ENCODE measurements around the gene MACROD2.

DNA sequence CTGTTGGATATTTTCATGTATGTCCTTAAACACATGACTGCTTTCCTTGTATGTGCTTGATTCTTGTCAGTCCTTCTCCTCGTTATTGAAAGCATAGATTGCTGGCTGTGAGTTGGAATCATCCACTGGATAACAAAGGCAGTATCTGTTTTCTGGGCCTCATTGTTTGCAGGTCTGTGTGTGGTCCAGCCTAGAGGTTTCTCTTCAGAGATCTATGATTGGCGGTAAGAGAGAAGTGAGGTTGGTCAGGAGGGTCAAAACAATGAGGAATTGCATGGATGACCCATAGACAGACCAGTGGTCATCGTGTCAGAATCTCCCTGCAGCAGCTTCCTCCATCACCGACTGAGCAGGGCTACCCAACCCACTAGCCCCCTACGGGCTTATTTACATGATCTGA lies 1663.0 kb downstream of the MACROD2 start:
- TF ChIP-seq, protein P1, sequence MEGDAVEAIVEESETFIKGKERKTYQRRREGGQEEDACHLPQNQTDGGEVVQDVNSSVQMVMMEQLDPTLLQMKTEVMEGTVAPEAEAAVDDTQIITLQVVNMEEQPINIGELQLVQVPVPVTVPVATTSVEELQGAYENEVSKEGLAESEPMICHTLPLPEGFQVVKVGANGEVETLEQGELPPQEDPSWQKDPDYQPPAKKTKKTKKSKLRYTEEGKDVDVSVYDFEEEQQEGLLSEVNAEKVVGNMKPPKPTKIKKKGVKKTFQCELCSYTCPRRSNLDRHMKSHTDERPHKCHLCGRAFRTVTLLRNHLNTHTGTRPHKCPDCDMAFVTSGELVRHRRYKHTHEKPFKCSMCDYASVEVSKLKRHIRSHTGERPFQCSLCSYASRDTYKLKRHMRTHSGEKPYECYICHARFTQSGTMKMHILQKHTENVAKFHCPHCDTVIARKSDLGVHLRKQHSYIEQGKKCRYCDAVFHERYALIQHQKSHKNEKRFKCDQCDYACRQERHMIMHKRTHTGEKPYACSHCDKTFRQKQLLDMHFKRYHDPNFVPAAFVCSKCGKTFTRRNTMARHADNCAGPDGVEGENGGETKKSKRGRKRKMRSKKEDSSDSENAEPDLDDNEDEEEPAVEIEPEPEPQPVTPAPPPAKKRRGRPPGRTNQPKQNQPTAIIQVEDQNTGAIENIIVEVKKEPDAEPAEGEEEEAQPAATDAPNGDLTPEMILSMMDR (conservative IDR thresholded peaks at IDR 0.05; ENCODE audit: low read depth, low read length), result no peak
- no peak for TF ChIP-seq EZH2 (IDR thresholded peaks at IDR 0.05; ENCODE audit: borderline replicate concordance, low read depth, low read length, poor library complexity, severe bottlenecking)
